Mesenchymal stem cell (in vitro differentiated cells and primary cell): ENCODE results near the gene LYSMD2.

Experiments used
- DNase-seq: peaks from one replicate; pipeline ENCODE4 v3.0.0-alpha.2; 2013
- H2AFZ ChIP-seq: one replicate; pipeline ENCODE4 v1.6.1; 2013; ENCODE audit warnings: low read depth, mild to moderate bottlenecking, control low read depth, inconsistent platforms, low read length, moderate library complexity
- H2AK5ac ChIP-seq: 2 replicates; pipeline ENCODE4 v1.6.1; 2013; ENCODE audit warnings: low read length, moderate library complexity, mild to moderate bottlenecking, inconsistent platforms; ENCODE audit not compliant: severe bottlenecking
- H2BK120ac ChIP-seq: one replicate; pipeline ENCODE4 v1.6.1; 2013; ENCODE audit warnings: low read depth, mild to moderate bottlenecking, inconsistent platforms, low read length, moderate library complexity
- H2BK12ac ChIP-seq, 2 experiments: one replicate each; pipeline ENCODE4 v1.6.1; 2013; ENCODE audit warnings: inconsistent platforms in 2 of 2, low read length in 2 of 2, mild to moderate bottlenecking in 2 of 2, moderate library complexity in 2 of 2, control low read depth in 1 of 2
- H2BK15ac ChIP-seq: one replicate; pipeline ENCODE4 v1.6.1; 2013; ENCODE audit warnings: mild to moderate bottlenecking, low read depth, inconsistent platforms; ENCODE audit not compliant: poor library complexity, severe bottlenecking
- H2BK5ac ChIP-seq: 2 replicates; pipeline ENCODE4 v1.6.1; 2013; ENCODE audit warnings: low read depth, mild to moderate bottlenecking, low read length, control low read depth, inconsistent platforms; ENCODE audit not compliant: poor library complexity, severe bottlenecking
- H3K14ac ChIP-seq, 2 experiments: one replicate each; pipeline ENCODE4 v1.6.1; 2013; ENCODE audit warnings: inconsistent platforms in 2 of 2, low read length in 2 of 2, control low read depth in 1 of 2, mild to moderate bottlenecking in 1 of 2, moderate library complexity in 1 of 2
- H3K18ac ChIP-seq, 2 experiments: one replicate each; pipeline ENCODE4 v1.6.1; 2013; ENCODE audit warnings: inconsistent platforms in 2 of 2, low read length in 2 of 2, control low read depth in 1 of 2, low read depth in 1 of 2, mild to moderate bottlenecking in 1 of 2
- H3K23ac ChIP-seq, 2 experiments: one replicate each; pipeline ENCODE4 v1.6.1; 2013; ENCODE audit warnings: inconsistent platforms in 2 of 2, low read length in 2 of 2, mild to moderate bottlenecking in 2 of 2, moderate library complexity in 2 of 2, control low read depth in 1 of 2
- H3K27ac ChIP-seq: 2 replicates; pipeline ENCODE4 v1.5.1; 2013; ENCODE audit warnings: mild to moderate bottlenecking, moderate library complexity, low read length, control low read depth, inconsistent platforms; ENCODE audit not compliant: poor library complexity, severe bottlenecking
- H3K27me3 ChIP-seq, 2 experiments: 2 replicates each; pipeline versions ENCODE4 v1.6.1 to v1.7.0; 2013; ENCODE audit warnings: low read length in 2 of 2, mild to moderate bottlenecking in 2 of 2, moderate library complexity in 2 of 2, control low read depth in 1 of 2, inconsistent platforms in 1 of 2; ENCODE audit not compliant: control insufficient read depth in 1 of 2, insufficient read depth in 1 of 2
- H3K36me3 ChIP-seq, 2 experiments: 2 replicates each; pipeline versions ENCODE4 v1.6.1 to v1.7.0; 2013; ENCODE audit warnings: low read length in 2 of 2, control low read depth in 1 of 2, inconsistent platforms in 1 of 2, low read depth in 1 of 2, mild to moderate bottlenecking in 1 of 2; ENCODE audit not compliant: insufficient read depth in 2 of 2, control insufficient read depth in 1 of 2
- H3K4ac ChIP-seq, 2 experiments: one replicate each; pipeline ENCODE4 v1.6.1; 2013; ENCODE audit warnings: inconsistent platforms in 2 of 2, low read length in 2 of 2, mild to moderate bottlenecking in 2 of 2, moderate library complexity in 2 of 2, control low read depth in 1 of 2, low read depth in 1 of 2
- H3K4me1 ChIP-seq: 2 replicates; pipeline ENCODE4 v1.6.1; 2013; ENCODE audit warnings: low read depth, low read length, control low read depth; ENCODE audit not compliant: control insufficient read depth, insufficient read depth
- H3K4me2 ChIP-seq: 2 replicates; pipeline ENCODE4 v1.6.1; 2013; ENCODE audit warnings: low read length, mild to moderate bottlenecking, inconsistent platforms; ENCODE audit not compliant: poor library complexity, severe bottlenecking
- H3K4me3 ChIP-seq, 2 experiments: 2 replicates each; pipeline versions ENCODE4 v1.5.1 to v1.7.0; 2013; ENCODE audit warnings: low read length in 2 of 2, mild to moderate bottlenecking in 2 of 2, control low read depth in 1 of 2, low read depth in 1 of 2; ENCODE audit not compliant: insufficient read depth in 1 of 2
- H3K79me1 ChIP-seq: replicated peaks from 2 replicates; pipeline ENCODE4 v1.6.1; 2013; ENCODE audit warnings: mild to moderate bottlenecking, control low read depth, low read length, inconsistent platforms; ENCODE audit not compliant: poor library complexity, severe bottlenecking
- H3K9ac ChIP-seq: 2 replicates; pipeline ENCODE4 v1.7.0; 2013; ENCODE audit warnings: mild to moderate bottlenecking, low read length, moderate library complexity
- H3K9me3 ChIP-seq: 2 replicates; pipeline ENCODE4 v1.7.0; 2013; ENCODE audit warnings: mild to moderate bottlenecking, low read length; ENCODE audit not compliant: control insufficient read depth
- H4K8ac ChIP-seq: one replicate; pipeline ENCODE4 v1.6.1; 2013; ENCODE audit warnings: inconsistent platforms, mild to moderate bottlenecking, low read length, moderate library complexity
- H4K91ac ChIP-seq: one replicate; pipeline ENCODE4 v1.6.1; 2013; ENCODE audit warnings: mild to moderate bottlenecking, low read length, inconsistent platforms
- WGBS: methylation state at CpG from one replicate; pipeline ENCODE4 v1.1.7; 2013; ENCODE audit warnings: mixed read lengths; 5-methylcytosine and 5-hydroxymethylcytosine counted together

Gene LYSMD2

GRCh38 chr15:51750792-51751696 lies 13.6 kb upstream of the LYSMD2 start, which contains the start of gene TMOD2:
Gene TMOD2, plus strand, starts transcription at chr15:51751597. Its CDS starts 14,845 bp downstream, at chr15:51766442.
- H4K91ac ChIP-seq, result no peak within 1 kb of the TSS
- H3K27ac ChIP-seq, result no peak within 1 kb of the TSS
- H3K4ac ChIP-seq, result no peak within 1 kb of the TSS
- H3K27me3 ChIP-seq, result peaks cover 26 to 59% of the 10 kb centered on the region in 2 experiments
- no peaks in the 10 kb centered on the region for H3K79me1 ChIP-seq
- peak within 1 kb of the TSS; percentile 38 for H2BK15ac ChIP-seq
- H3K4me1 ChIP-seq, result peaks cover 8% of the 10 kb centered on the region
- no peak within 1 kb of the TSS for H2BK5ac ChIP-seq
- DNase-seq, result peak; percentile 34
- no peak within 1 kb of the TSS for H2BK12ac ChIP-seq
- 11% methylated on average over 42 of the region's 65 CpGs for WGBS
- peak within 1 kb of the TSS; percentile 76 to 90 for H3K4me3 ChIP-seq
- H3K9me3 ChIP-seq, result no peaks in the 10 kb centered on the region
- H3K9ac ChIP-seq, result peak within 1 kb of the TSS; percentile 80
- no peaks in the 10 kb centered on the region for H3K36me3 ChIP-seq
- peak within 1 kb of the TSS; percentile 89 for H2AFZ ChIP-seq
- H2AK5ac ChIP-seq, result no peak within 1 kb of the TSS
- H2BK120ac ChIP-seq, result no peak within 1 kb of the TSS
- H3K23ac ChIP-seq, result no peak within 1 kb of the TSS
- no peak within 1 kb of the TSS for H4K8ac ChIP-seq
- H3K14ac ChIP-seq, result no peak within 1 kb of the TSS
- H3K4me2 ChIP-seq, result peak within 1 kb of the TSS; percentile 100
- peak within 1 kb of the TSS in 1 of 2 experiments; percentile 7 for H3K18ac ChIP-seq

DNA sequence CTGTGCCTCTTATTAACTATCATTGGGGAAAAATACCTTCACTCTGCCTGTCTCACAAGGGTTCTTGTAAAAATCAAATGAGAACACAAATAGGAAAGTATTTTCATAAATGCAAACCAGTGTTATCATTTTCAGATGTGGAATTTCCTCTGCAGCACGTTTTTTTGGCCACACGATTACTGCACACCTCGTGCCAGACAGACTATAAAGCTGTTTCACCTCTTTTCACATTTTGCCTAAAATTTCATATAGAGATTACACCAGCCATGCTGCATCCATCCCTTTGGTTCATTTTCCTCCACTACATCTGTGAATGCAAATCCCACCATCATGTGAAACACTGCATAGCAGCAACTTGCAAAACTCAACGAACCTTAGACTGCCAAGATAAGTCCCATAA lies 12.7 kb upstream of the LYSMD2 start:
- Histone ChIP-seq H3K9me3 (no peaks in the 10 kb centered on the region), H3K4me3 (no peak overlapping the region), H2BK120ac (no peak overlapping the region), H3K36me3 (no peaks in the 10 kb centered on the region), H3K4me2 (no peak overlapping the region), H3K27ac (no peak overlapping the region), H2BK5ac (no peak overlapping the region), H2BK15ac (no peak overlapping the region), H3K27me3 (peaks cover 26 to 51% of the 10 kb centered on the region in 2 experiments), H4K8ac (no peak overlapping the region), H3K79me1 (no peaks in the 10 kb centered on the region), H3K4ac (no peak overlapping the region), H2AFZ (no peak overlapping the region), H3K18ac (no peak overlapping the region), H3K23ac (no peak overlapping the region), H4K91ac (no peak overlapping the region), H2BK12ac (no peak overlapping the region), H2AK5ac (no peak overlapping the region), H3K9ac (no peak overlapping the region), H3K4me1 (peaks cover 8% of the 10 kb centered on the region), H3K14ac (no peak overlapping the region)
- WGBS, result 71% methylated on average over 4 of the region's 4 CpGs
- DNase-seq, result no peak

- Histone ChIP-seq H2AFZ (no peak overlapping the region), H3K4me1 (peaks cover 8% of the 10 kb centered on the region), H4K91ac (no peak overlapping the region), H3K23ac (no peak overlapping the region), H3K36me3 (no peaks in the 10 kb centered on the region), H3K9ac (no peak overlapping the region), H2BK120ac (no peak overlapping the region), H2BK5ac (no peak overlapping the region), H3K27ac (no peak overlapping the region), H2BK15ac (no peak overlapping the region), H3K14ac (no peak overlapping the region), H3K27me3 (peaks cover 26 to 48% of the 10 kb centered on the region in 2 experiments), H3K4ac (no peak overlapping the region), H3K9me3 (no peaks in the 10 kb centered on the region), H2BK12ac (no peak overlapping the region), H3K18ac (no peak overlapping the region), H3K4me2 (no peak overlapping the region), H4K8ac (no peak overlapping the region), H3K4me3 (no peak overlapping the region), H2AK5ac (no peak overlapping the region), H3K79me1 (no peaks in the 10 kb centered on the region)
- no peak for DNase-seq
- 79% methylated on average over 5 of the region's 5 CpGs for WGBS
Observed at GRCh38 chr15:51749307-51749706, 11.9 kb upstream of the LYSMD2 start.

DNA sequence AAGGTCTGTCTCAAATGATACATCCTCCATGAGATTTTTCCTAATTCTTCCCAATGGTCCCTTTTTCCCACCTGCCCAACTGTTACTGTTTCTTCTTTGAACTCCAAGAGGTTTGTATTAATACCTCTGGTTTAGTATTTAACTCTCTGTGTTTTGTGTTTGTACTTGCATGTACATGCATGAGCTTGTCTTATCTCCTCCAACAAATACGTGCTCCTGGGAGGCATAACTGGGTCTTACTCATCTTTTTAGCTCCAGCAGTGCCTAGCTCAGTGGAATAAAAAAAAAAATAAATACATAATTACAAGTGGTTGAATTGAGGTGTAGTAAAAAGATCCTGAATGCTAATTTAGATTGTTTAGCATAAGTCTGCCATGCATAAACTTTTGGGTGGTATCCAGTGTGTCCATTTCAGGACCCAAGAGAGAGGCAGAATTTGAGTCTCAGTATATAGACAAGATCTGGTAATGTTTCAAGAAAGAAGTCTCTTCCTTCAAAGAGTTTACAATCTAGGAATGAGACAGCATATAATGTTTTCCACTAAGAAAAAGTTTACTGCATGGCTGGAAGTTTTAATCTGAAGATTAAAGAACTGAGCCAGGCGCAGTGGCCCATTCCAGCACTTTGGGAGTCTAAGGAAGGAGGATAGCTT lies 1.7 kb upstream of the LYSMD2 start:
- Histone ChIP-seq H3K18ac (no peak overlapping the region), H2BK15ac (no peak overlapping the region), H3K9ac (no peak overlapping the region), H3K27me3 (peaks cover 0 to 21% of the 10 kb centered on the region in 2 experiments), H4K8ac (no peak overlapping the region), H4K91ac (no peak overlapping the region), H2BK120ac (no peak overlapping the region), H3K4me2 (no peak overlapping the region), H3K23ac (no peak overlapping the region), H2AFZ (no peak overlapping the region), H3K36me3 (peaks cover 0 to 2% of the 10 kb centered on the region in 2 experiments), H2AK5ac (no peak overlapping the region), H3K14ac (no peak overlapping the region), H3K4me3 (no peak overlapping the region), H2BK12ac (no peak overlapping the region), H2BK5ac (no peak overlapping the region), H3K9me3 (no peaks in the 10 kb centered on the region), H3K27ac (no peak overlapping the region), H3K4me1 (peaks cover 13% of the 10 kb centered on the region), H3K79me1 (no peaks in the 10 kb centered on the region), H3K4ac (no peak overlapping the region)
- 100% methylated on average over 1 of the region's 2 CpGs for WGBS
- no peak for DNase-seq
